K562 (cell line): Measurements from ENCODE around the gene RPS4Y1. TPM values are rescaled to one million over a fixed set of nuclear protein-coding genes. Genes with fewer than 3 reads are reported as not detected.

Experiments
- ATAC-seq: fragments of 200-7000 bp; cut with Tn5 transposase; 3 replicates; pipeline ENCODE4 v1.9.1; 2020; ENCODE audit warnings: moderate library complexity
- BruUV-seq: library from RNA; stranded (reverse); fragments of 400-500 nt; replicated peaks from 2 replicates; lab custom pipeline; 2021; lab: Mats Ljungman, UMichigan
- CTCF ChIA-PET: fragments of 300-600 bp; formaldehyde crosslinking; extraction: SDS; loops from one replicate; lab custom pipeline; 2021; ENCODE audit warnings: low intra/inter-chr PET ratio; lab: Yijun Ruan, JAX
- POLR2A ChIA-PET: fragments of 300-600, 350-650 bp; sonication (Branson Sonifier 250); formaldehyde crosslinking; extraction: SDS; loops from one replicate; lab custom pipeline; 2021; ENCODE audit warnings: antibody characterized with exemption, inconsistent platforms; lab: Yijun Ruan, JAX
- DNase-seq, 4 experiments: peaks; one replicate each; pipeline versions ENCODE4 v3.0.0 to v3.0.0-alpha.2; 2011 to 2018; ENCODE audit warnings: low spot score in 3 of 4, mixed read lengths in 3 of 4; ENCODE audit errors: extremely low read depth in 1 of 4
- FAIRE-seq: peaks from 2 replicates; lab custom pipeline; 2011; peaks lifted over from hg19 to GRCh38; lab: Jason Lieb, UNC
- H2AFZ ChIP-seq: 2 replicates; pipeline ENCODE4 v1.6.0; 2011; ENCODE audit warnings: low read depth, low read length, control low read depth, inconsistent platforms
- H3K27ac ChIP-seq: fragments of 200-600 bp; 3 replicates; pipeline ENCODE4 v1.8.0; 2011; ENCODE audit warnings: low read depth, mild to moderate bottlenecking, control low read depth, inconsistent platforms, low read length, moderate library complexity, mixed read lengths; ENCODE audit errors: extremely low read depth
- H3K27me3 ChIP-seq, 2 experiments: fragments of 300-600 bp in 1 of 2; 2 replicates in 1 of 2; 3 replicates in 1 of 2; pipeline versions ENCODE4 v1.6.0 to v1.8.0; 2011; ENCODE audit warnings: inconsistent platforms in 2 of 2, low read length in 2 of 2, mild to moderate bottlenecking in 1 of 2, mixed read lengths in 1 of 2, moderate library complexity in 1 of 2; ENCODE audit not compliant: control insufficient read depth in 2 of 2, insufficient read depth in 2 of 2
- H3K36me3 ChIP-seq: fragments of 300-600 bp; 3 replicates; pipeline ENCODE4 v1.8.0; 2011; ENCODE audit warnings: mild to moderate bottlenecking, low read length, inconsistent platforms; ENCODE audit not compliant: control insufficient read depth, insufficient read depth
- H3K4me1 ChIP-seq, 2 experiments: fragments of 200-600 bp in 1 of 2; replicated peaks in 1 of 2; 2 replicates in 1 of 2; 3 replicates in 1 of 2; pipeline versions ENCODE4 v1.5.1 to v1.8.0; 2011; ENCODE audit warnings: inconsistent platforms in 2 of 2, low read length in 2 of 2, mild to moderate bottlenecking in 1 of 2, mixed read lengths in 1 of 2, moderate library complexity in 1 of 2; ENCODE audit not compliant: control insufficient read depth in 2 of 2, insufficient read depth in 2 of 2
- H3K4me2 ChIP-seq: 2 replicates; pipeline ENCODE4 v1.6.1; 2011; ENCODE audit warnings: low read length, control low read depth, inconsistent platforms, mixed read lengths; ENCODE audit not compliant: insufficient read depth
- H3K4me3 ChIP-seq: fragments of 200-600 bp; sonication (generic), shearing (Covaris generic); 2 replicates; pipeline ENCODE4 v1.5.1; 2016; ENCODE audit warnings: control low read depth, inconsistent platforms
- H3K79me2 ChIP-seq: fragments of 200-600 bp; 3 replicates; pipeline ENCODE4 v1.8.0; 2011; ENCODE audit warnings: low read length, inconsistent platforms; ENCODE audit not compliant: control insufficient read depth, insufficient read depth
- H3K9ac ChIP-seq, 2 experiments: 2 replicates each; pipeline versions ENCODE4 v1.6.0 to v1.6.1; 2011; ENCODE audit warnings: low read depth in 2 of 2, low read length in 2 of 2, control low read depth in 1 of 2, inconsistent platforms in 1 of 2, mild to moderate bottlenecking in 1 of 2, mixed read lengths in 1 of 2; ENCODE audit not compliant: insufficient read depth in 1 of 2
- H3K9me1 ChIP-seq: one replicate; pipeline ENCODE4 v1.6.0; 2011; ENCODE audit warnings: inconsistent platforms, mild to moderate bottlenecking, low read length, moderate library complexity; ENCODE audit not compliant: control insufficient read depth, insufficient read depth
- H3K9me3 ChIP-seq: replicated peaks from 2 replicates; pipeline ENCODE4 v1.5.1; 2011; ENCODE audit warnings: low read depth, low read length, inconsistent platforms; ENCODE audit not compliant: control insufficient read depth, insufficient read depth
- H4K20me1 ChIP-seq: replicated peaks from 2 replicates; pipeline ENCODE4 v1.6.1; 2011; ENCODE audit warnings: low read length, inconsistent platforms, mixed read lengths; ENCODE audit not compliant: control insufficient read depth, insufficient read depth
- CBX2 ChIP-seq: fragments of 200-600 bp; sonication (generic); IDR thresholded peaks from one replicate; pipeline ENCODE4 v1.6.1; 2012; ENCODE audit warnings: mild to moderate bottlenecking, low read length, inconsistent platforms; ENCODE audit not compliant: insufficient read depth, poor library complexity, severe bottlenecking
- ELF1 ChIP-seq: fragments of 200-800 bp; sonication (Bioruptor generic); IDR thresholded peaks from 2 replicates; pipeline ENCODE4 v1.6.1; 2016; ENCODE audit warnings: missing genetic modification characterization, missing compliant biosample characterization
- FOSL1 ChIP-seq: fragments of 200-800 bp; sonication (Bioruptor generic); conservative IDR thresholded peaks from 2 replicates; pipeline ENCODE4 v1.6.1; 2016; ENCODE audit warnings: missing genetic modification characterization, missing compliant biosample characterization
- NFE2L1 ChIP-seq: fragments of 450-650 bp; IDR thresholded peaks from 2 replicates; pipeline ENCODE4 v1.6.1; 2016; ENCODE audit warnings: missing genetic modification characterization, low read depth, mild to moderate bottlenecking, missing compliant biosample characterization, moderate library complexity, borderline replicate concordance
- NFIC ChIP-seq: fragments of 450-650 bp; IDR thresholded peaks from 2 replicates; pipeline ENCODE4 v1.6.1; 2017; ENCODE audit warnings: mild to moderate bottlenecking, inconsistent platforms
- NR4A1 ChIP-seq, 2 experiments: fragments of 250-450 bp in 1 of 2; fragments of 450-650 bp in 1 of 2; sonication (Bioruptor Pico) in 1 of 2; IDR thresholded peaks; 2 replicates each; pipeline versions ENCODE4 v1.4.0 to v1.6.1; 2016 to 2020; ENCODE audit warnings: mild to moderate bottlenecking in 2 of 2, missing compliant biosample characterization in 1 of 2, missing genetic modification characterization in 1 of 2, moderate library complexity in 1 of 2
- TCF7 ChIP-seq: sonication (generic); IDR thresholded peaks from 2 replicates; pipeline ENCODE4 v1.6.1; 2016; ENCODE audit warnings: antibody characterized with exemption, borderline replicate concordance
- U2AF1 ChIP-seq: fragments of 200-400 bp; formaldehyde crosslinking; optimal IDR thresholded peaks from 2 replicates; pipeline ENCODE3; 2017; ENCODE audit warnings: mild to moderate bottlenecking, low read depth, low read length, moderate library complexity
- WHSC1 ChIP-seq: IDR thresholded peaks from one replicate; pipeline ENCODE4 v1.6.1; 2012; ENCODE audit warnings: low read length, control low read depth, inconsistent platforms
- ZNF212 ChIP-seq: fragments of 450-650 bp; formaldehyde crosslinking; IDR thresholded peaks from 2 replicates; pipeline ENCODE4 v1.4.0; 2020; ENCODE audit warnings: mild to moderate bottlenecking
- ZNF407 ChIP-seq: fragments of 450-650 bp; IDR thresholded peaks from 2 replicates; pipeline ENCODE4 v1.6.1; 2016; ENCODE audit warnings: low read depth
- WGBS: fragments of 100-300 bp; shearing (Covaris generic); methylation state at CpG from one replicate; pipeline ENCODE4 v1.1.6; 2016; ENCODE audit warnings: low coverage, mixed read lengths; ENCODE audit not compliant: insufficient coverage; ENCODE audit errors: missing lambda C conversion rate; 5-methylcytosine and 5-hydroxymethylcytosine counted together
- in situ Hi-C: fragments of 300-500 bp; cut with MboI; formaldehyde crosslinking; loops from 4 replicates; pipeline ENCODE4 v1.15.0; 2018; ENCODE audit warnings: inconsistent platforms, mixed read lengths
- intact Hi-C: fragments of 100-400 bp; cut with micrococcal nuclease; formaldehyde crosslinking; loops from 2 replicates; pipeline ENCODE4 v1.14.2; 2022
- polyA plus RNA-seq, 8 experiments: library from polyadenylated mRNA; depleted of rRNA in 4 of 8; stranded (reverse) in 5 of 8; unstranded in 3 of 8; fragments of >200 nt; fragmentation: Nextera tagmentation in 2 of 8; fragmentation: Illumina TruSeq in 1 of 8; extraction: Ambion mirVana in 2 of 8; extraction: Trizol in 1 of 8; gene quantifications; 2 replicates each; pipeline versions ENCODE4 v1.2.1 to v1.2.3, GENCODE V29; 2011 to 2014; ENCODE audit warnings: inconsistent platforms in 1 of 8, missing spikeins in 1 of 8
- total RNA-seq, 7 experiments: library from RNA; depleted of rRNA in 6 of 7; stranded (reverse); fragments of >200 nt in 6 of 7; fragmentation: Illumina TruSeq in 2 of 7; extraction: Trizol in 2 of 7; gene quantifications; 2 replicates each; pipeline versions ENCODE4 v1.2.1 to v1.2.3, GENCODE V29; 2011 to 2021; ENCODE audit warnings: low replicate concordance in 1 of 7

The RPS4Y1 gene
- total and polyA plus RNA-seq, 9 of the 15 experiments (the other 6 are each of a cell fraction or from before 2014, with no cell fraction given): 0.40 TPM; not detected in 8

GRCh38 chrY:2857068-2857467, 15.7 kb downstream of the RPS4Y1 start:
- H3K36me3 ChIP-seq: no peaks in the 10 kb centered on the region
- POLR2A ChIA-PET: no interaction called here

More at GRCh38 chrY:2857068-2857467, 15.7 kb downstream of the RPS4Y1 start:
- no peak overlapping the region for H3K27ac ChIP-seq
- no peaks in the 10 kb centered on the region for H3K4me1 ChIP-seq
- H4K20me1 ChIP-seq: no peaks in the 10 kb centered on the region
- no peak overlapping the region for H3K4me3 ChIP-seq
- in situ Hi-C loops (no loop called here), intact Hi-C loops (no loop called here)
- no CpG with 5 or more reads among the region's 5 CpGs for WGBS
- BruUV-seq: no TSS peak
- H3K9me1 ChIP-seq: no peaks in the 10 kb centered on the region
- CTCF ChIA-PET: no interaction called here
- ATAC-seq: no peak
- no peak overlapping the region for H2AFZ ChIP-seq
- no peak for DNase-seq
- no peak for FAIRE-seq
- no peak overlapping the region for H3K4me2 ChIP-seq
- no peaks in the 10 kb centered on the region for H3K79me2 ChIP-seq
- no peak overlapping the region for H3K9ac ChIP-seq
- H3K27me3 ChIP-seq: no peaks in the 10 kb centered on the region
- no peaks in the 10 kb centered on the region for H3K9me3 ChIP-seq
- TF ChIP-seq NR4A1 (CRISPR knock-in tag; IDR thresholded peaks at IDR 0.05) (no peak), NR4A1 (tag; IDR thresholded peaks at IDR 0.05) (no peak), ZNF407 (no peak), U2AF1 (no peak), WHSC1 (no peak), ELF1 (no peak), NFIC (no peak), NFE2L1 (tag) (no peak), CBX2 (no peak), ZNF212 (CRISPR knock-in tag) (no peak), TCF7 (no peak), FOSL1 (tag) (no peak)
